GM18508 (cell line): ENCODE measurements around the gene ZNF420.
A peak's percentile ranks its signal among the peaks of the same experiment; 100 is the strongest.

Experiments
- ATAC-seq: cut with Tn5 transposase; IDR thresholded peaks from one replicate; pipeline ENCODE4 v1.9.1; 2021; ENCODE audit warnings: moderate number of reproducible peaks; ENCODE audit not compliant: insufficient read depth, unreplicated experiment

Gene ZNF420

DNA sequence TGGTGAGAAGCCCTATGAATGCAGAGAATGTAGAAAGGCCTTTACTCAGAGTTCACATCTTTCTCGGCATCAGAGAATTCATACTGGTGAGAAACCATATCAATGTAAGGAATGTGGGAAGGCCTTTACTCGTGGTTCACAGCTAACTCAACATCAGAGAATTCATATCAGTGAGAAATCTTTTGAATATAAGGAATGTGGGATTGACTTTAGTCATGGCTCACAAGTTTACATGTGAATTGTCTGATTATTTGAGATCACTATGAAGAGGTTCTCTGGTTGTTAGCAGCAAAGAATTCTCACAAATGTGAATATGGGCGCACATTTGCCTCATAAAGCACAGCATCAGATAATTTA lies 50.6 kb downstream of the ZNF420 start:
- ATAC-seq, result no peak

DNA sequence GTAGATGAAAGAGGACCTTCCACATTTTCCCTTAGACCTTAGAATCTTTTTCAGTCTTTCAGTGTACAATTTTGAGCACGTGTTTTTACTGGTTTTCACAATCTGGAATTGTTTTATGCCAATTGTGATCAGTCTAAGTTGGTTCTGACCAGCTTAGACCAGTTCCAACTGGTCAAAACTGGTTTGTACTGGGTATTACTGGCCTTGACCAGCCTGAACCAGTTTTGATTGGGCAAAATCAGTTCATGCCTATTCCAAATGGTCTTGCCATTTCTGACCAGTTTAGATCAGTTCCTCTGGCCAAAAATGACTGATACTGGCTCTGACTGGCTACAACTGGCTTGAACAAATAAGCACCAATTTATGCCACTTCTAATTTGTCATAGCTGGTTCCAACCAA lies 57.9 kb downstream of the ZNF420 start:
- no peak for ATAC-seq

DNA sequence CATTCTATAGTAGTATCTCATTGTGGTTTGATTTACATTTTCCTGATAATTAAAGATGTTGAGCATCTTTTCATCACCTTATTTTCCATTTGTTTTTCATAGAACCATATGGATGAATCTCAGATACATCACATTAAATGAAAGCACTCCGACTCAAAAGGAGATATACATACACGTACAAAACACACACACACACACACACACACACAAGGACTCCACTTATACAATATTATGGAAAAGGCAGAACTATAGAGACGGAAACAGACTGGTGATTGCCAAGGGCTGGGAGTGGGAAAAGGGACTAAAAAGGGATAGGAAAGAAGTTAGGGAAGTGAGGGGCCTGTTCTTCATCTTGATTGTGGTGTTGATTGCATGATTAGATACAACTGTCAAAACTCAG lies 70.0 kb downstream of the ZNF420 start:
- ATAC-seq, result no peak

- ATAC-seq, result no peak
Observed at GRCh38 chr19:37160153-37160552, 81.9 kb downstream of the ZNF420 start.

DNA sequence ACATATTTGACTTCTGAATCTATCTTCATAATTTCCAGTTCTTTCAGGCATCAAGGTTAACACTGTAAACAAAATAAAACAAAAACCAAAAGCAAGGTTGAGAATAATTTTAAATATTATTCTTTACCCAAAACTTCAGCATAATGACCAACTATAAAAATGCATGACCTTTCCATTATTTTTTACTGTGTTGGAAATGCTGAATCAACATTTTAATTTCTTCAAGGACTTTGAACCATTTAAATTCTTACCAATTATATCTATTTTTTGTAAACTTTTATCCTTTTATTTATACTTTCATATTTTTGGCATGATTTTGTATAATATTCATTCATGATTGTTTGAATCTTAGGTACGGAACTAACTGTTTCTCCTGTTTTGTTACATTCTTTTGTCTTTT lies 87.4 kb downstream of the ZNF420 start:
- no peak for ATAC-seq

- ATAC-seq, result peak; percentile 97
Observed at GRCh38 chr19:37172368-37173366, 94.4 kb downstream of the ZNF420 start, which contains the start of gene ZNF585A. ZNF585A (minus strand) TSS chr19:37172695; CDS start chr19:37169910, 2,785 bp downstream.
